ENCODE data around the gene PITPNC1. TPM values are rescaled to one million over a fixed set of nuclear protein-coding genes. Genes with fewer than 3 reads are reported as not detected.
A peak's percentile ranks its signal among the peaks of the same experiment; 100 is the strongest.

PITPNC1 gene
- total and polyA plus RNA-seq, 11 donors: 7.0 to 20.8 (median 11.3) TPM

DNA sequence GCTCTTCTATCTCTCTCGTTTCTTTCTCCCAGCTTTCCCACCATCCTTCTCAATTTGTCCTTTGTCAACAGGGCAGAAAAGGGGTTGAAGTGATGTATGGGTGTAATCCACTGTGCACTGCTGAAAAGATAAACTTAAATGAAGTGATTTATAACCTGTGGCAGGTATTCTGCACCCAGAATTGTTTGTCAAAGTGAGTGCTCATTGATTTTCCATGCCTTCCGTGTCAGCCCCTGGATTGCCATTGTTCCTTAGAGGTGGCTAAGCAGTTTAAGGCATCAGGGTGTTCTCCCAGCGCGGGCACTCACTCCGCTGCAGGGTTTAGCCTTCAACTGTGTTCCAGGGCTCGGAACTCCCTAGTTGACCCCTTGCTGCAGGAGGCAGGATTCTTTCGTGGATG is 82.9 kb downstream of the PITPNC1 start:
- no peak for ATAC-seq
- intact Hi-C loops (cut with DNase I): no loop called here

DNA sequence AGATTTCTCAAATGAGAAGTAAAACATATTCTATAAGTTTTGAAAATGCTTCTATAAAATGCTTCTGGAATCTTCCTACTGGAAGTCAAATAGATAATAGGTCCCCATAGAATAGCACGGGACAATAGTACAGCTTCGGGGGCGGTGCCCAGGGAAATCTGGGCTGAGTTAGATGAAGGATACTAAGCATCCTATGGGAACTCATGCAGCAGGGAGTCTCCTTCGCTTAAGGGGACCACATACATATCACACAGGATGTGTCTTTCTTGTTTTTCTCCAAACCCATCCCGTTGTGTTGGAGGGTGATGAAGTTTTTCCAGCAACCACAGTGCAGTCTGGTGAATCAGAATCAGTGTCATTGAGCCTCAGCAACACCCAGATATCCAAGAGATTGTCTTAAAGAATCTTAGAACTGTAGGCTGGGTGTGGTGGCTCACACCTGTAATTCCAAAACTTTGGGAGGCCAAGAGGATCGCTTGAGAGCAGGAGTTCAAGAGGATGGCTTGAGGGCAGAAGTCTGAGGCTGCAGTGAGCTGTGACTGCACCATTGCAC is 84.2 kb downstream of the PITPNC1 start:
- Histone ChIP-seq H3K36me3 (no peaks in the 10 kb centered on the region), H3K4me3 (no peak overlapping the region), H3K27me3 (no peaks in the 10 kb centered on the region), H3K9me3 (peaks cover 0 to 13% (median 6%) of the 10 kb centered on the region in 12 donors), H3K27ac (no peak overlapping the region), H3K4me1 (peaks cover 0 to 10% (median 0%) of the 10 kb centered on the region in 12 donors)
- TF ChIP-seq POLR2A (IDR thresholded peaks at IDR 0.05): no peak
- TF ChIP-seq, protein P1, sequence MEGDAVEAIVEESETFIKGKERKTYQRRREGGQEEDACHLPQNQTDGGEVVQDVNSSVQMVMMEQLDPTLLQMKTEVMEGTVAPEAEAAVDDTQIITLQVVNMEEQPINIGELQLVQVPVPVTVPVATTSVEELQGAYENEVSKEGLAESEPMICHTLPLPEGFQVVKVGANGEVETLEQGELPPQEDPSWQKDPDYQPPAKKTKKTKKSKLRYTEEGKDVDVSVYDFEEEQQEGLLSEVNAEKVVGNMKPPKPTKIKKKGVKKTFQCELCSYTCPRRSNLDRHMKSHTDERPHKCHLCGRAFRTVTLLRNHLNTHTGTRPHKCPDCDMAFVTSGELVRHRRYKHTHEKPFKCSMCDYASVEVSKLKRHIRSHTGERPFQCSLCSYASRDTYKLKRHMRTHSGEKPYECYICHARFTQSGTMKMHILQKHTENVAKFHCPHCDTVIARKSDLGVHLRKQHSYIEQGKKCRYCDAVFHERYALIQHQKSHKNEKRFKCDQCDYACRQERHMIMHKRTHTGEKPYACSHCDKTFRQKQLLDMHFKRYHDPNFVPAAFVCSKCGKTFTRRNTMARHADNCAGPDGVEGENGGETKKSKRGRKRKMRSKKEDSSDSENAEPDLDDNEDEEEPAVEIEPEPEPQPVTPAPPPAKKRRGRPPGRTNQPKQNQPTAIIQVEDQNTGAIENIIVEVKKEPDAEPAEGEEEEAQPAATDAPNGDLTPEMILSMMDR (IDR thresholded peaks at IDR 0.05): no peak
- peak in 1 of 4 donors; percentile 51 for ATAC-seq
- no peak for DNase-seq
- 59 to 74% (median 66%) methylated on average over 6 of the region's 6 CpGs for WGBS, 4 donors
- intact Hi-C loops (cut with DNase I): no loop called here

More for the DNA sequence above, 82.9 kb downstream of the PITPNC1 start:
- Histone ChIP-seq H3K4me3 (no peak overlapping the region), H3K36me3 (no peaks in the 10 kb centered on the region), H3K27me3 (no peaks in the 10 kb centered on the region), H3K9me3 (peaks cover 0 to 13% (median 6%) of the 10 kb centered on the region in 12 donors), H3K4me1 (peaks cover 0 to 17% (median 0%) of the 10 kb centered on the region in 12 donors), H3K27ac (no peak overlapping the region)
- no peak for DNase-seq
- TF ChIP-seq POLR2A (IDR thresholded peaks at IDR 0.05): no peak
- TF ChIP-seq, protein P1 (IDR thresholded peaks at IDR 0.05): no peak
- WGBS, 4 donors: 90 to 93% (median 90%) methylated on average over 7 of the region's 7 CpGs

DNA sequence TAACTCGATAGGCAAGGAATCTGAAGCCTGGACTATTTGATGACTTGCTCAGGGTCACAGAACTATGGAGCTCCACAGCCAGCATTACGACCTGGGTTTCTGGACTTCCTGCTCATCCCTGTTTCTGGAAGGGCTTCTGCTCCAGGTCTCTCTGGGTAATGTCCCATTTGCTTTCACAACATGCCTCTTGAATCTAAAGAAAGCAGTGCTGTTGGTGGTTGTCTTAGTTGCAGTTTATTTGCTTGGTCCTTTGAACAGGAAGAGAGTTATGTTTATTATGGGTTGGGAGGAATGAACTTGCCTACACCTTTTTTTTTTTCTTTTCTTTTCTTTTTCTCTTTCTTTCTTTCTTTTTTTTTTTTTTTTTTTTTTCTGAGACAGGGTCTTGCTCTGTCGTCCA is 84.8 kb downstream of the PITPNC1 start:
- intact Hi-C loops (cut with DNase I): no loop called here
- TF ChIP-seq, protein P1 (IDR thresholded peaks at IDR 0.05): no peak
- no peak for TF ChIP-seq POLR2A (IDR thresholded peaks at IDR 0.05)
- Histone ChIP-seq H3K4me3 (no peak overlapping the region), H3K9me3 (peaks cover 0 to 13% (median 6%) of the 10 kb centered on the region in 12 donors), H3K27ac (no peak overlapping the region), H3K4me1 (peaks cover 0 to 9% (median 0%) of the 10 kb centered on the region in 12 donors), H3K27me3 (no peaks in the 10 kb centered on the region), H3K36me3 (no peaks in the 10 kb centered on the region)
- no peak for ATAC-seq
- WGBS, 4 donors: 82 to 98% (median 88%) methylated on average over 3 of the region's 3 CpGs
- DNase-seq: no peak

DNA sequence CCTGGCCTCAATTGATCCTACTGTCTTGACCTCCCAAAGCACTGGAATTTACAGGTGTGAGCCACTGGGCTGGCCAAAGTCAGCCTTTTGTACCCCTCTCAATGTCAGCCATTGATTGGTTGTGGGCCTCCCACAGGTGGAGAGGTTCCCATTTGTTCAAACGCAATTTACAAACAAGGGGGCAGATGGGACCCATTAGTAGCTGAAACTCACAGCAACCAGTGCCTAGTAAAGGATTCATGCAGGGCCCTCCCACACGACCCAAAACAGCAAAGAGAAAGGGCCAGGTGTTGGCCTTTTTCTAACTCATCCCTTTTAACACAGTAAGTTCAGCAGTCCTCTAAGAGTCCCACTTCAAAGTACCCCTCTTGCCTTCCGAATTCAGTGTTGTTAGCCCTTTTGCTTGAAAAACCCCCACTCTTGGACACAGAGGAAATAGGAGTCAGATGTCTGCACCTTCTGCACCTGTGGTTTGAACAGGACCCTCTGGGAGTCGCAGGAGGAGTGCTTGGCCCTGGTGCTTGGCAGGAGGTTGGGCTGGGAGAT is 89.2 kb downstream of the PITPNC1 start:
- TF ChIP-seq, protein P1 (IDR thresholded peaks at IDR 0.05): no peak
- TF ChIP-seq POLR2A (IDR thresholded peaks at IDR 0.05): no peak
- H3K4me1 ChIP-seq: peaks cover 0 to 28% (median 5%) of the 10 kb centered on the region in 12 donors
- DNase-seq: no peak
- intact Hi-C loops (cut with DNase I): no loop called here
- H3K27ac ChIP-seq: no peak overlapping the region
- ATAC-seq: no peak
- no peaks in the 10 kb centered on the region for H3K27me3 ChIP-seq
- WGBS, 4 donors: 85 to 95% (median 93%) methylated on average over 4 of the region's 4 CpGs
- no peak overlapping the region for H3K4me3 ChIP-seq
- H3K36me3 ChIP-seq: no peaks in the 10 kb centered on the region
- peaks cover 0 to 3% (median 0%) of the 10 kb centered on the region in 12 donors for H3K9me3 ChIP-seq
